ENCODE measurements around the gene PLCB2. TPM values are rescaled to one million over a fixed set of nuclear protein-coding genes. Genes with fewer than 3 reads are reported as not detected.

Gene PLCB2
- total and polyA plus RNA-seq, 7 donors = 0.73 to 4.6 (median 2.0) TPM

- H3K4me3 ChIP-seq = no peak overlapping the region
- H3K4me1 ChIP-seq = peaks cover 17% of the 10 kb centered on the region
- H3K9me3 ChIP-seq = no peaks in the 10 kb centered on the region
- ATAC-seq (peak in 3 of 4 donors; percentile 42 to 62 (median 61)), DNase-seq (peak in 1 of 2 donors; percentile 69)
- intact Hi-C loops (cut with DNase I) = no loop called here
- WGBS, 3 donors = 27 to 46% (median 28%) methylated on average over 5 of the region's 5 CpGs
- TF ChIP-seq, protein P1, sequence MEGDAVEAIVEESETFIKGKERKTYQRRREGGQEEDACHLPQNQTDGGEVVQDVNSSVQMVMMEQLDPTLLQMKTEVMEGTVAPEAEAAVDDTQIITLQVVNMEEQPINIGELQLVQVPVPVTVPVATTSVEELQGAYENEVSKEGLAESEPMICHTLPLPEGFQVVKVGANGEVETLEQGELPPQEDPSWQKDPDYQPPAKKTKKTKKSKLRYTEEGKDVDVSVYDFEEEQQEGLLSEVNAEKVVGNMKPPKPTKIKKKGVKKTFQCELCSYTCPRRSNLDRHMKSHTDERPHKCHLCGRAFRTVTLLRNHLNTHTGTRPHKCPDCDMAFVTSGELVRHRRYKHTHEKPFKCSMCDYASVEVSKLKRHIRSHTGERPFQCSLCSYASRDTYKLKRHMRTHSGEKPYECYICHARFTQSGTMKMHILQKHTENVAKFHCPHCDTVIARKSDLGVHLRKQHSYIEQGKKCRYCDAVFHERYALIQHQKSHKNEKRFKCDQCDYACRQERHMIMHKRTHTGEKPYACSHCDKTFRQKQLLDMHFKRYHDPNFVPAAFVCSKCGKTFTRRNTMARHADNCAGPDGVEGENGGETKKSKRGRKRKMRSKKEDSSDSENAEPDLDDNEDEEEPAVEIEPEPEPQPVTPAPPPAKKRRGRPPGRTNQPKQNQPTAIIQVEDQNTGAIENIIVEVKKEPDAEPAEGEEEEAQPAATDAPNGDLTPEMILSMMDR (IDR thresholded peaks at IDR 0.05) = no peak
- no peaks in the 10 kb centered on the region for H3K27me3 ChIP-seq (ENCODE audit: insufficient read depth in 3 of 3, low read length in 2 of 3)
- H3K36me3 ChIP-seq (ENCODE audit: insufficient read depth in 1 of 2, low read depth in 1 of 2) = no peaks in the 10 kb centered on the region
- H3K27ac ChIP-seq = peak overlapping the region; percentile 2
Observed at GRCh38 chr15:40353697-40354096, 46.0 kb upstream of the PLCB2 start.

DNA sequence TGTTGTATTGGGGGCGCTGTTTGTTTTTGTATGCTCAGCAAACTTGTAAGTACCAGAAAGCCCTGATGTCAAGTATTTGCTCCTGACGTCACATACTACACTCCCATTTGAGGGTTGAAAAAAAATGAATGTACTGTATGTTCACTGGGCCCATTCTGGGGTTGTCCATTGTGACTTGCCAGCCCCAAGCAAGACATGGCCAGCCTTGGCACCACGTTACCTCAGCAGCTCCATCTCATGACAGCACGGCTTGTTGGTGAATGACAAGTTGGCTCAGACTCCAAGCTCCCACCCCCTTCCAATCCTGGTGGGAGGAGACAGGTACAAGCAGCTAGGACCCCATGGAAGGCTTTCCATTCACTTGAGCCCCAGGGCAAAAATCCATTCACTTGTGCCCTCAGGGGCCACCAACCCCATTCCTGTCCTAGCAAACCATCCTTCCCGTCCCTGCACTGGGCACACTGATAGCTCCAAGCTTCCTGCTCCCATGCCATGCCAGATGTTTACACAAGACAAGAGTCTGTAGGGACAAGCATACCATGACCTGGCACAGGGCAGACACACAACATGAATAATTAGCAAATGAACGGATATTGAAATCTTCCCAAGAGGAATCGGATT lies 44.7 kb upstream of the PLCB2 start:
- WGBS, 3 donors = 86 to 91% (median 87%) methylated on average over 7 of the region's 7 CpGs
- no peak for ATAC-seq
- TF ChIP-seq, protein P1 (IDR thresholded peaks at IDR 0.05) = no peak
- H3K27me3 ChIP-seq (ENCODE audit: insufficient read depth in 3 of 3, low read length in 2 of 3) = no peaks in the 10 kb centered on the region
- peaks cover 13% of the 10 kb centered on the region for H3K4me1 ChIP-seq
- intact Hi-C loops (cut with DNase I) = no loop called here
- H3K27ac ChIP-seq = no peak overlapping the region
- no peaks in the 10 kb centered on the region for H3K36me3 ChIP-seq (ENCODE audit: insufficient read depth in 1 of 2, low read depth in 1 of 2)
- DNase-seq = peak in 1 of 2 donors; percentile 23
- no peaks in the 10 kb centered on the region for H3K9me3 ChIP-seq
- no peak overlapping the region for H3K4me3 ChIP-seq

DNA sequence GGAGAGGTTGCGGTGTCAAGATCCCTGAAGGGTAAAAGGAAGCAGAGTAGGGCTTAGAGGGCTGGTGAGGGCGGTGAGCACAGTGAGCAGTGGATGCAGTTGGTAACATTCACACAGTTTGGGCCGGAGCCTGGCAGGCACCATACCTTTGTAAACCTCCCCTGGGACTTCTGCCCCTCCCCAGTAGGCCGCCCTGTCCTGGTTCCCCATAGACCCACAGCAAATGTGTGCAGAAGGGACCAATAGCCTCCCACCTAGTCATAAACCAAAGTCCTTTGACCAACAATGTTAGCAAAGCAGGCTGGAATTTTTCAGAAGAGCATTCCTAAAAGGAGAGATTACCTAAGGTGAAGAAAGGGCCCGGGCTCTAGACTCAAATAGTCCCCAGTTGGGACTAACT lies 41.4 kb upstream of the PLCB2 start:
- intact Hi-C loops (cut with DNase I) = no loop called here
- TF ChIP-seq, protein P1 (IDR thresholded peaks at IDR 0.05) = no peak
- H3K27me3 ChIP-seq (ENCODE audit: insufficient read depth in 3 of 3, low read length in 2 of 3) = no peaks in the 10 kb centered on the region
- H3K4me1 ChIP-seq = peaks cover 13% of the 10 kb centered on the region
- no peaks in the 10 kb centered on the region for H3K9me3 ChIP-seq
- H3K36me3 ChIP-seq (ENCODE audit: insufficient read depth in 1 of 2, low read depth in 1 of 2) = no peaks in the 10 kb centered on the region
- H3K4me3 ChIP-seq = no peak overlapping the region
- no peak for ATAC-seq
- no peak for DNase-seq
- 88 to 95% (median 92%) methylated on average over 5 of the region's 5 CpGs for WGBS, 3 donors
- H3K27ac ChIP-seq = no peak overlapping the region

DNA sequence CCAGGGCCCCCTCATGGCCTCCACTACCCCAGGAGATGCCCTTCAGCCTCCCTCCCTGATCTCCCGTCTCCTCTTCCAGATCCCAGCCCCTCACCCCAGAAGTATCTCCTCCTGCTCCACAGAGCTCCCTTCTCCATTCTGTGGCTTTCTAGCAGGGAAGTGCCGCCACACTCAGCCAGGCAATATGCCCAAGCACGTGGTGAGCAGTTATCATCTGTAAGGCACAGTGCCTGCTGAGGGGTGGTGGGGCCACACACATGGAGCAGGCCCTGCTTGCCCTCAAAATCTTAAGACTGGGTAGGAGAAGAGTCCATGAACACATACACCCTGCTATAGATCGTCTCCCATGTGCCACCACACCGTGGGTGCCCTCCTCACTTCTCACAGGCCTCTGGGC lies 40.7 kb upstream of the PLCB2 start:
- H3K27me3 ChIP-seq (ENCODE audit: insufficient read depth in 3 of 3, low read length in 2 of 3) = no peaks in the 10 kb centered on the region
- no peak for DNase-seq
- no peak overlapping the region for H3K4me3 ChIP-seq
- H3K27ac ChIP-seq = no peak overlapping the region
- H3K36me3 ChIP-seq (ENCODE audit: insufficient read depth in 1 of 2, low read depth in 1 of 2) = no peaks in the 10 kb centered on the region
- H3K4me1 ChIP-seq = peaks cover 6% of the 10 kb centered on the region
- ATAC-seq = no peak
- 84 to 89% (median 88%) methylated on average over 5 of the region's 5 CpGs for WGBS, 3 donors
- intact Hi-C loops (cut with DNase I) = no loop called here
- TF ChIP-seq, protein P1 (IDR thresholded peaks at IDR 0.05) = no peak
- H3K9me3 ChIP-seq = no peaks in the 10 kb centered on the region
